ENCODE measurements around the gene RPS6KA5. TPM values are rescaled to one million over a fixed set of nuclear protein-coding genes. Genes with fewer than 3 reads are reported as not detected.
"Not testable (repeated sequence)": the region's sequence is repeated elsewhere in the genome, so short reads cannot be mapped to it uniquely, and the experiment has no call there.

RPS6KA5 gene
- total RNA-seq, 4 donors from 2014 or later: 5.8 to 18.4 (median 9.8) TPM

GRCh38 chr14:90942511-90942910 is 117.9 kb downstream of the RPS6KA5 start:
- TF ChIP-seq POLR2A (IDR thresholded peaks at IDR 0.05): no peak
- TF ChIP-seq, protein P1, sequence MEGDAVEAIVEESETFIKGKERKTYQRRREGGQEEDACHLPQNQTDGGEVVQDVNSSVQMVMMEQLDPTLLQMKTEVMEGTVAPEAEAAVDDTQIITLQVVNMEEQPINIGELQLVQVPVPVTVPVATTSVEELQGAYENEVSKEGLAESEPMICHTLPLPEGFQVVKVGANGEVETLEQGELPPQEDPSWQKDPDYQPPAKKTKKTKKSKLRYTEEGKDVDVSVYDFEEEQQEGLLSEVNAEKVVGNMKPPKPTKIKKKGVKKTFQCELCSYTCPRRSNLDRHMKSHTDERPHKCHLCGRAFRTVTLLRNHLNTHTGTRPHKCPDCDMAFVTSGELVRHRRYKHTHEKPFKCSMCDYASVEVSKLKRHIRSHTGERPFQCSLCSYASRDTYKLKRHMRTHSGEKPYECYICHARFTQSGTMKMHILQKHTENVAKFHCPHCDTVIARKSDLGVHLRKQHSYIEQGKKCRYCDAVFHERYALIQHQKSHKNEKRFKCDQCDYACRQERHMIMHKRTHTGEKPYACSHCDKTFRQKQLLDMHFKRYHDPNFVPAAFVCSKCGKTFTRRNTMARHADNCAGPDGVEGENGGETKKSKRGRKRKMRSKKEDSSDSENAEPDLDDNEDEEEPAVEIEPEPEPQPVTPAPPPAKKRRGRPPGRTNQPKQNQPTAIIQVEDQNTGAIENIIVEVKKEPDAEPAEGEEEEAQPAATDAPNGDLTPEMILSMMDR (IDR thresholded peaks at IDR 0.05 in 4 of 5, conservative IDR thresholded peaks at IDR 0.05 in 1 of 5): no peak
- intact Hi-C loops (cut with DNase I; ENCODE audit: low total_unique reads) (no loop called here), in situ Hi-C loops (cut with MboI; ENCODE audit: low sequenced_read_pairs in 4 of 4) (no loop called here)

GRCh38 chr14:90941706-90942105 is 118.7 kb downstream of the RPS6KA5 start:
- TF ChIP-seq POLR2A (IDR thresholded peaks at IDR 0.05): no peak
- H3K4me1 ChIP-seq: no peaks in the 10 kb centered on the region
- no peak for DNase-seq
- intact Hi-C loops (cut with DNase I; ENCODE audit: low total_unique reads): no loop called here
- H3K27ac ChIP-seq: no peak overlapping the region
- no peaks in the 10 kb centered on the region for H3K27me3 ChIP-seq
- no peak for ATAC-seq
- in situ Hi-C loops (cut with MboI; ENCODE audit: low sequenced_read_pairs in 4 of 4): no loop called here
- H3K36me3 ChIP-seq: no peaks in the 10 kb centered on the region
- H3K4me3 ChIP-seq: no peak overlapping the region
- no peaks in the 10 kb centered on the region for H3K9me3 ChIP-seq

More at GRCh38 chr14:90942511-90942910, 117.9 kb downstream of the RPS6KA5 start:
- no peaks in the 10 kb centered on the region for H3K27me3 ChIP-seq
- no peaks in the 10 kb centered on the region for H3K4me1 ChIP-seq
- H3K9me3 ChIP-seq: no peaks in the 10 kb centered on the region
- no peaks in the 10 kb centered on the region for H3K36me3 ChIP-seq
- DNase-seq (no peak), ATAC-seq (no peak)
- no peak overlapping the region for H3K4me3 ChIP-seq
- no peak overlapping the region for H3K27ac ChIP-seq

DNA sequence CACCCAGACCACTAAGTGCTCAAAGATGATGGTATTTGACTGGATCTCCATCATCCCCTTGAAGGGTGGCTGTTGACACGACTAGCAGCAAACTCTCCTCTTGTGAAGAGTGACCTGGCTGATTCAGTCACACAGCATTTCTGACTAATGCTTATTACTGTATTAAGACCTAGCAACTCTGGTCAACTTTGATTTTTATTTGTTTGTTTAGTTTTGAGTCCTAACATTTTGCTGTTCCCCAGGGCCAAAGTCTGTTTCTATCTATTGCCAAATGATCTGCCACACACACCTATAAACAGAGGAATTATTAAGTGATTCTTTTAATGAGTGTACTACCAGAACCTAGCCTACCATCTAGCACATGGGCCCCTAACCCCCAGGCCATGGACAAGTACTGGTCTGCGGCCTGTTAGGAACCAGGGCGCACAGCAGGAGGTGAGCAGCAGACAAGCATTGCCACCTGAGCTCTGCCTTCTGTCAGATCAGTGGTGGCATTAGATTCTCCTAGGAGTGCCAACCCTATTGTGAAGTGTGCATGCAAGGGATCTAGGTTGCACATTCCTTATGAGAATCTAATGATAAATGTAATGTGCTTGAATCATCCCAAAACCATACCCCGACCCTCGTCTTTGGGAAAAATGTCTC is 120.0 kb downstream of the RPS6KA5 start:
- H3K9me3 ChIP-seq: no peaks in the 10 kb centered on the region
- ATAC-seq (no peak), DNase-seq (no peak)
- in situ Hi-C loops (cut with MboI; ENCODE audit: low sequenced_read_pairs in 4 of 4): no loop called here
- no peak overlapping the region for H3K27ac ChIP-seq
- intact Hi-C loops (cut with DNase I; ENCODE audit: low total_unique reads): no loop called here
- no peaks in the 10 kb centered on the region for H3K36me3 ChIP-seq
- TF ChIP-seq, protein P1 (IDR thresholded peaks at IDR 0.05 in 4 of 5, conservative IDR thresholded peaks at IDR 0.05 in 1 of 5): no peak
- TF ChIP-seq POLR2A (IDR thresholded peaks at IDR 0.05): no peak
- no peaks in the 10 kb centered on the region for H3K4me1 ChIP-seq
- no peak overlapping the region for H3K4me3 ChIP-seq
- no peaks in the 10 kb centered on the region for H3K27me3 ChIP-seq

DNA sequence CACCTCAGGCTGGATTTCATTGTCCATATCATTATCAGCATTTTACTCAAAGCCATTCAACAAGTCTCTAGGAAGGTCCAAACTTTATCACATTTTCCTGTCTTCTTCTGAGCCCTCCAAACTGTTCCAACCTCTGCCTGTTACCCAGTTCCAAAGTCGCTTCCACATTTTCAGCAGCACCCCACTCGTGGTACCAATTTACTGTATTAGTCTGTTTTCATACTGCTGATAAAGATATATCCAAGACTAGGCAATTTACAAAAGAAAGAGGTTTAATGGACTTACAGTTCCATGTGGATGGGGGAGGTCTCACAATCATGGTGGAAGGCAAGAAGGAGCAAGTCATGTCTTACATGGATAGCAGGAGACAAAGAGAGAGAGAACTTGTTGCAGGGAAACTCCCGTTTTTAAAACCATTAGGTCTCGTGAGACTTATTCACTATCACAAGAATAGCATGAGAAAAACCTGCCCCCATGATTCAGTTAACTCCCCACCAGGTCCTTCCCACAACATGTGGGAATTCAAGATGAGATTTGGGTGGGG is 121.1 kb downstream of the RPS6KA5 start:
- H3K4me3 ChIP-seq; H3K27me3 ChIP-seq; in situ Hi-C loops (cut with MboI; ENCODE audit: low sequenced_read_pairs in 4 of 4); ATAC-seq; H3K4me1 ChIP-seq; H3K27ac ChIP-seq; H3K9me3 ChIP-seq; intact Hi-C loops (cut with DNase I; ENCODE audit: low total_unique reads); H3K36me3 ChIP-seq; DNase-seq: not testable (repeated sequence)

GRCh38 chr14:90938615-90939014 is 121.8 kb downstream of the RPS6KA5 start:
- Histone ChIP-seq H3K27me3 (no peaks in the 10 kb centered on the region), H3K4me1 (no peaks in the 10 kb centered on the region), H3K4me3 (no peak overlapping the region), H3K27ac (no peak overlapping the region), H3K36me3 (no peaks in the 10 kb centered on the region), H3K9me3 (no peaks in the 10 kb centered on the region)
- ATAC-seq: no peak
- TF ChIP-seq, protein P1 (IDR thresholded peaks at IDR 0.05 in 4 of 5, conservative IDR thresholded peaks at IDR 0.05 in 1 of 5): no peak
- no peak for TF ChIP-seq POLR2A (IDR thresholded peaks at IDR 0.05)
- DNase-seq: no peak
- intact Hi-C loops (cut with DNase I; ENCODE audit: low total_unique reads) (no loop called here), in situ Hi-C loops (cut with MboI; ENCODE audit: low sequenced_read_pairs in 4 of 4) (no loop called here)

Data from gastrocnemius medialis (tissue), 4 donors.